GM04504 (cell line): ENCODE results near the gene PEAK1.
"Not testable (repeated sequence)": the region's sequence is repeated elsewhere in the genome, so short reads cannot be mapped to it uniquely, and the experiment has no call there.

Experiments used
- DNase-seq: peaks from one replicate; pipeline ENCODE4 v3.0.0-alpha.2; 2012; ENCODE audit warnings: low read depth

The PEAK1 gene

DNA sequence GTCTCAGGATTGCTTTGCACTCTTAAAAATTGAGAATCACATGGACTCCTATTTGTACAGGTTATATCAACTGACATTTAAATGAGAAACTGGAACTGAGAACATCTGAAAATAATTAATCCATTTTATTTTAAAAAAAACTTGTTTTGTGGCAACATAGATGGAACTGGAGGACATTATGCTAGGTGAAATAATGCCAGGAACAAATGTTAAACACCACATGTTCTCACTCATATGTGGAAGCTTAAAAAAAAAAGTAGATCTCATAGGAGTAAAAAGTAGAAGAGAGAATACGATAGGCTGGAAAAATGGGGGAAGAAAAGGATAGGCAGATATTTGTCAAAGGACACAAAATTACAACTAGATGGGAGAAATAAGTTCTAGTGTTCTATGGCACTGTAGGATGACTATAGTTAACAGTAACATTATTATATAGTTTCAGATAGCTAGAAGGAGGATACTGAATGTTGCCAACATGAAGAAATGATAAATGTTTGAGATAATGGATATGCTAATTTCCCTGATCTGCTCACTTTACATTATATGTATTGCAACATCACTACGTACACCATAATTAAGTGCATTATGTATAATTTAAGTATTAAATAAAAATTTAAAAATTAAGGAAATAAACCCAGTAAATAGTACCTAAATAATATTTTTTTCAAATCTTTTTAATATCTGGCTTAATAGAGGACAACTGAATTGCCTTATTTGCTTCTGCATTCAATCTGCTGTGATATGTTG lies 248.5 kb downstream of the PEAK1 start:
- no peak for DNase-seq

DNA sequence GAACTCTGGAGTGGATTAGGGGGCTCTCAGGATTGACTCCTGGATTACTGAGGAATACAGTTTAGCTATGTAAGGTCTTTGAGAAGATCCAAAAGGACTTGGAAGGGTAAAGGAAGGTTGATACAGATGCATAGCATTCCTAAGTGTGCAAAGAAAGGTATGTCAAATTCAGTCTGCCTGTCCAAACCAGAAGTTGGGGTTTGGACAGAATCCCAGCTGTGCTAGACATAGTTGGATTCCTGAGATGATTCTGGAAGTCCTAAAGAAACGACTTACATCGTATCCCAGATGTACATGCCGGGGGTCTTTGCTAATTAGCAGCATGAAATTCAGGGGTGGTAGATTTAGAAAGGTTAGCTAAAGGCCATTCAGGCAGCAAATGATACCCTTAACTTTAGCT lies 251.3 kb downstream of the PEAK1 start:
- DNase-seq, result no peak

DNA sequence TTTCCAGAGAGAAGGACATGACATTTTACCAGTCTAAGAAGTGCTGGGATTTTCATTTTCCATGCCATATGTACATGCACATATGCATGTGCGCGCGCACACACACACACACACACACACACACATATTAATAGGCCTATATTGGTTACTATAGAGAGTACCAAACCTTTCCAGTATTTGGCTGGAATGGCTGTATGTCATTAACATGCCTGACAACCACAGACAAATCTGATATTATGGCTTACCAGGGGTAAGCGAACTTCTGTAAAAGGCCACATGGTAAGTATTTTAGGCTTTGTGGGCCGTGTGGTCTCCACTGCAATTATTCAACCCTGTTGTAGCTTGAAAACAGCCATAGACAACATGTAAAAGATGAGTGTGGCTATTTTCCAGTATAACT lies 251.8 kb downstream of the PEAK1 start:
- DNase-seq, result no peak

DNA sequence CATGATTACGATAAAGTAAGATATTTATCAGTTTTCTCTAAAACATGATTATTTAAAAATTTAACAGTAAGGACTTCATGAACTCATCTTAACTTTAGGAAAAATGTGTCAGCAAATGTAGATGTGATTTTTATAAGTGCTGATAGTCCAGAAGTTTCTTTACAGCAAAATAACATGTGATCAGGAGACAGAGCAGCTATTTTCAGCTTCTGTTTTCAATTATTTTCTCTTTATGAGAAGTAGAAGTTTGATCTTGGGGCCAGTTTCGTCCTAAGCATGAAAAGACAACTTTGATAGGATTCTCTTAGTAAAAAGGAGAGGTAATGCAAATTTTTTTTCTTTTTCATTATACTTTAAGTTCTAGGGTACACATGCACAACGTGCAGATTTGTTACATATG lies 252.5 kb downstream of the PEAK1 start:
- no peak for DNase-seq

DNA sequence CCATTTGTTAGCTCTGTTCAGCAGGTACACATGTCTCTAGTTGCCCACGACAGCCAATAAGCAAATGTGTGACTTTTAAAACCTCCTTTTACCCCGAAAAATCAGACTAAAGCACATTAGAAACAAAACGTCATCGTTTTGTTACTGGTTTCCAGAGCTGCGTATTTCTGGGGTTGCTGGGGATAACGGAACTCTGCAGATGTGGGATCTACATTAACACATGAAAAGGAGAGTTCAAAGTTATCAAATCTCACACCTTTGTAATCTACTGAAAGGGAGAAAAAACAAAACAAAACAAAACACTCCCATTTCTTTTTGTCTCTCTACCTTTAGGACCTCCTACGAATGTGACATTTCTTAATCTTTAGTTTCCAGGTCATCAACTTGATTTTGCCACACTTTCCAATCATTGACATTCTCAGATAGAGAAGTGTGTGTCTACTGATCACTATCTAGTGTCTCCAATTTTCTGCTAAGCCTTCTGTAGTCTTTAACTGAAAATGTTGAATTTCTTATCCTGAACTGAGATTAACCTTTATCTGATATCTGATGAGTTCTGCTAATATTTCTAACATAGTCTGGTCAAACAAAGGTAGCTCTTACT lies 256.0 kb downstream of the PEAK1 start:
- DNase-seq, result no peak

DNA sequence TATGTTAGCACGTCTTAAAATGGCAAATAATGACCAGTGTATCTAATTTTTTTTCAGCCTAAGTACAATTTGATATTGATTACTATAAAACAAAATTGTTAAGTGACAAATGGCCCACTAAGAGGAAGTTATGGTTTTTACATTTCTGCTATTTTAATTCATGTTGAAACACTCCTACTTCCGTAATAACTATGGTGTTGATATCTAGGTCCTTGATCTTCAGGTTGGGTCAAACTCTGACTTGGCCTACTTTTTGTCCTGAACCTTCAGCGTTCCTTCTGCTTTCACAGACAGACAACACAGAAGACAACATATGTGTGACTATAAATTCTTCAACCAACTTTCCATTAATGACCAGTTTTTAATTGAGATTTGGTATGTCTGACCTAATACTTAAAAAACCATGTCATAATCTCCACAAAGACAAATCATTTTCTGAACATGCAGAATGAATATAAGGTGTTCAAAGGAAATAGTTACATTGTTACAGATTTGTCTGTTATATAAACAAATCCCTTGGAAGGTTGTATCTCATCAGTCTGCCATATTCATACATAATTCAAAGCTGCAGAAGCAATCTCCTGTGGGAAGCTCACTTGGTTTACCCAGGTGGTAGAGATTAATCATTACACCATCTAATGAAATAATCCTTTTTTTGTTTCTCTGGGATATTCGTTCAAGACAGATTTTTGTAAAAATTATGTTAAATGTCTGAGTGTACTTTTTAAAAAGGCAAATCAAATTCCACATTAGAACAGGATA lies 256.9 kb downstream of the PEAK1 start:
- no peak for DNase-seq

DNA sequence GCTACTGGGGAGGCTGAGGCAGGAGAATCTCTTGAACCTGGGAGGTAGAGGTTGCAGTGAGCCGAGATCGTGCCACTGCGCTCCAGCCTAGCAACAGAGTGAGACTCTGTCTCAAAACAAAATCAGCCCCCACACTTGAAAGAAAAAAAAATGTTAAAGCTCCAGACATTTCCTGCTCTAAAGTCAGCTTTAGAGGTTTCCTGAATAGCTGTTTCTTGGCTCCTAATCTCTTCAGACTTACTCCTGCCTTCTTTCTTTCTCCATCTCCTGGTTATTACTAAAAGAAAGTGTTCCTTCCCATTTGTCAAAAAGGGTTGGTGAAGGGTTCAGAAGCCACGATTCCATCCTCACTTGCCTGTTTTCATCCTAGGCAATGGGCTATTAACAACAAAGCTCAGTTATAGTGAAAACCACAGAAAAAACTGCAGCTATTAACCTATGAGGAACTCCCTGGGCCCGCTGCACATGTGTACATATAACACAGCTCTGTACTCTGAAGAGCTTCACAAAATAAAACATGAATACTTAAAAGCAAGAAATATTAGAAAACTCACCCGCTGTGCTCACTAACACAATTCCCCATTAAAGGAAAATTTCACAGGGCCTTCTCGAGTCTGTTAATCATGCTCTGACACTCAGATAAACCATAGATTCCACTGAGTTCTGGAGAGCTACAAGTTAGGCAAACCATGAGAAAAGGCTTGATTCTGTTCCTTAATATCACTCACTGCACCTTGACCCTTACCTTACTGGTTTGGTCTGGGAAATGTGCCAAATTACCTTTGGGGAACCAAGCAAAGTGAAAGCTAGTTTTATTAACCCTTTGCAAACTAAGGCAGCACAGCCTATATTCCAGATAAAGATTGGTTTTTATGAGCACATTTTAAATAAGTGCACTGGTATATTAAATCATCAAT lies 259.1 kb downstream of the PEAK1 start:
- DNase-seq, result no peak

DNA sequence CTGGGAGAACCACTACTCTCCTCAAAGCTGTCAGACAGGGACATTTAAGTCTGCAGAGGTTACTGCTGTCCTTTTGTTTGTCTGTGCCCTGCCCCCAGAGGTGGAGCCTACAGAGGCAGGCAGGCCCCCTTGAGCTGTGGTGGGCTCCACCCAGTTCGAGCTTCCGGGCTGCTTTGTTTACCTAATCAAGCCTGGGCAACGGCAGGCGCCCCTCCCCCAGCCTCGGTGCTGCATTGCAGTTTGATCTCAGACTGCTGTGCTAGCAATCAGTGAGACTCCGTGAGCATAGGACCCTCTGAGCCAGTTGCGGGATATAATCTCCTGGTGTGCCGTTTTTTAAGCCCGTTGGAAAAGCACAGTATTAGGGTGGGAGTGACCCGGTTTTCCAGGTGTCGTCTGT lies 263.9 kb downstream of the PEAK1 start:
- DNase-seq, result not testable (repeated sequence)

DNA sequence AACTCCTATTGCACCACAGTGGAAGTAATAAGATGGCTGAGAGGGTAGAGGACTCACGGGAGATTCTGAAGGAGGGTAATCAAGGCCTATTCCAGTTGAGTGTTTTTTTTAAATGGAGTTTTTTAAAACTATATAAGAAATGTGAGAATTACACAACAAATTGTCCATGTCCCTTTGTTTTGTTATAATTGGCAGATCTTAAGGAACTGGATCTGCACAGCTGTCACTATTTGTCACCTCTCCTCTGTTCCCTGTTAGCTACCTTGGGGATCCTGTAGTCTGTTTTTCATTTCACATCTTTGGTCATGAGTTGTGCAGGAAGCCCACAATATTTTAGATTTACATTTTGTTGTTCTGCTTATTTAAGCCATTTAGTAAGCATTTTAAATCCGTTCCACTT lies 271.7 kb downstream of the PEAK1 start:
- no peak for DNase-seq

DNA sequence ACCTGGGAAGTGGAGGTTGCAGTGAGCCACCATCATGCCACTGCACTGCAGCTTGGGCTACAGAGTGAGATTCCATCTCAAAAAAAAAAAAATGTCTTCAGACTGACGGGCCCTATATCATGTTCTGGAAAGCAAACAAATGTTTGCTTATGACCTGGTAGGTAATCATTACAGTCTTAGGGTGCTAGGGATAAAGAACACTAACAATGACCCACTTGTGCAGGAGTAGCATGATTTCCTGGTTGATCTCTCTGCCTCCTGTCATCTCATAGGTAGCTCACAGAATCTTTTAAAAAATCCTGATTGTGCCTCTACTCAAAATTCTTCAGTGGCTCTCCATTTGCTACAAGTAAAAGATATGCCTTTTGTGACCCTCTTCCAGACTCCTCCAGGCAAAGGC lies 274.5 kb downstream of the PEAK1 start:
- DNase-seq, result no peak

DNA sequence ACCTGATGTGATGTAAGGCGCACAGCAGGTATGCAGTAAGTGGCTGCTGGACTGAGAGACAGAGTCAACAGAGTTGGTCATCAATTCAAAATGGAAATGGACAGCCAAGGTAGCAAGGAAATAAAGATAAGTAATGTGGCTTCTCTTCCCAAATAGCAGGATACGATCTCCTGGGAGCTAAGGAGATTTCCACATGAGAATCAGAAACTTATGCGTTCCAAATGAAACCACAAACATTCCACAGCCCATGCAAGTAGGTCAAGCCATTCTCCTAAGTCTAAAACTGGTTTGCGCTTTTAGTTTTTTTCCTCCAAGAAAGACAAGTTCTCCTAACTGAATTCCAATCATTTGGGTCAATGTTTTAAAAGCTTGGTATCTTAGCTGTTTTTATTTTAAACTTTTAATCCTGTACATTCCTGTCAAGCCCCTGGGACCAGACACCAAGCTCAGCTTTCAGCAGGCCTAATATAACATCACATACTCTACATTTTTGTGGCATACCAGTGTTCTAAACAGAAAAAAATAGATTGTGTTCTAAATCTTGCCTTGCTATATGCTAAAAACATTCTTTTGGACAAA lies 275.3 kb downstream of the PEAK1 start:
- peak; percentile 90 for DNase-seq

DNA sequence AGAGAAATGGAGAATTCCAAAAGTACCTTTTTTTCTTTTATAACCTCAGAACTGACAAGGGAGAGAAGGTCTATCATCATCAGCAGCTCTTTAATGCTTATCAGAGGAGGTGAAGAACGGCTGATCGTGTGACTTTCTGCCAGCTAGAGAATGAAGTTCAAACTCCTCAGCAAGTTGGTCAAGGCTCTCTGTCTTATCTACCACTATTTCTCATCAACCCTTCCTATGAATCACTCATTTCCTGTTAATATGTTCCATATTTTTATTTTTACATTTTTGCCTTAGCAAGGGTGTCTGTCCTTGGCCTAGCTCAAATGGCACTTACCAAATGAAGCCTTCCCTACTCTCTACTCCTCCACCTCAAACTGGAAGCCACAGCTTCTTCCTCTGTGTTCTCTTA lies 275.9 kb downstream of the PEAK1 start:
- peak; percentile 10 for DNase-seq

DNA sequence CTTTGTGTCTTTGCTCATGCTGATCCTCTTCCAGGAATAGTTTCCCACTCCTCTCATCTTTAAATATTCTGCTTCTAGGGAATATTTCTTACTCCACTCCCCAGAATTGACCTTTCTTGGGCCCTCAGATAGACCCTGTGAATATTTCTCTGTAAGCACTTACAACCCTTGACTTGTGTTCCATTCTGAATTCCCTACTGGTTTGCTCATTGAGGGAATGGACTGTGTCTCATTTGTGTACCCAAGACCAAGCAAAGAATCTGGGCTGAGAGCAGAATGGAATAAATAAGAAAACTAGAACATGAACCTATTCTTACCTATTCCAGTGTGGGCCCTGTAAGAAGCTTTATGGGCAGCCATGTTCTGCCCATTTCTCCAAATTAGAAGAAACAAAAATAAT lies 276.3 kb downstream of the PEAK1 start:
- DNase-seq, result no peak

DNA sequence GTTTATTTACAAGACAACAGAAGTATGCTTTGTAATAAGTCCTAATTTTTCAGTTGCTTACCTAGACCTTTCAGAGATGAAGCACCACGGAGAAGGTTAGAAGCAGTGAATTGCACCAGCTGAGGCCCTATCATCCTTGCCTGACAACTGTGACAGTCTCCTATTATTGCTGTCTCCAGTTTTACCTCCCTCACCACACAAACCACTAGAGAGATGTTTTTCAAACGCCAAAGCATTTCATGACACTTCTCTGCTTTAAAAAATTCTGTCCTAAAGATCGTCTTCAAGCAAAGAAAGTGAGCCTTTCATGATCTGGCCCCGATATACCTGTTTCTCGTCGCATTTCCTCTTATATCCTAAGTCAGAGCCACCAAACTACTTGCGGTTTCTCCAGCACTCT lies 276.7 kb downstream of the PEAK1 start:
- DNase-seq, result no peak

DNA sequence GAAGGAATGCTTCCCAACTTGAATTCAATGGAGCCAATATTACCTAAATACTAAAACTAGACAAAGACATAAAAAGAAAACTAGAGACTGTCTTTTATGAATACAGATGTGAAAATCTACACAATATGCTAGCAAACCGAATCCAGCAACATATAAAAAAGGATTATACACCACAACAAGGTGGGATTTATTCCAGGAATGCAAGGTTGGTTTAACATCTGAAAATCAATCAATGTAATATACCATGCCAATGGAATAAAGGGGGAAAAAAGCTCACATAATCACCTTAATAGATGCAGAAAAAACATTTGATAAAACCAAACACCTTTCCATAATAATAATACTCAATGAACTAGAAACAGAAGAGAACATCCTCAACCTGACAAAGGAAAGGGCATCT lies 279.7 kb downstream of the PEAK1 start:
- no peak for DNase-seq

DNA sequence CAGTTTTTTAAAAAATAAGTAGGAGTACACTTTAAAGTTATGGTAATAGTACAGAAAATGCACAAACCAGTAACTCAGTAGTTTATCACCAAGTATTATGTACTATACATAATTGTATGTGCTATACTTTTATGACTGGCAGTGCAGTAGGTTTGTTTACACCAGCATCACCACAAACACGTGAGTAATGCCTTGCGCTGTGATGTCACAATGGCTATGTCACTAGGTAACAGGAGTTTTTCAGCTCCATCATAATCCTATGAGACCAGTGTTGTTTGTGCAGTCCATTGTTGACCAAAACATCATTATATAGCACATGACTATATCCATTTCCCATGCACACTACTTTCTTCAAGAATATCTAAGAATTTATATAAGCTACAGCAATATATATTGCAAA lies 280.6 kb downstream of the PEAK1 start:
- DNase-seq, result no peak

DNA sequence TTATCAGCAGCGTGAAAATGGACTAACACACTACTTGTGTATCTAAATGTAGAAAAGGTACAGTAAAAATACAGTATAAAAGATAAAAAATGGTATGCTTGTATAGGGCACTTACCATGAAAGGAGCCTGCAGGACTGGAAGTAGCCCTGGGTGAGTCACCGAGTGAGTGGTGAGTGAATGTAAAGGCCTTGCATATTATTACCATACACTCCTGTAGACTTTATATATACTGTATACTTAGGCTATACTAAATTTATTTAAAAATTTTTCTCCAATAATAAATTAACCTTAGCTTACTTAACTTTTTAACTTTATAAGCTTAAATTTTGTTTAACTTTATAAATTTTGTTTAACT lies 281.8 kb downstream of the PEAK1 start:
- DNase-seq, result no peak

DNA sequence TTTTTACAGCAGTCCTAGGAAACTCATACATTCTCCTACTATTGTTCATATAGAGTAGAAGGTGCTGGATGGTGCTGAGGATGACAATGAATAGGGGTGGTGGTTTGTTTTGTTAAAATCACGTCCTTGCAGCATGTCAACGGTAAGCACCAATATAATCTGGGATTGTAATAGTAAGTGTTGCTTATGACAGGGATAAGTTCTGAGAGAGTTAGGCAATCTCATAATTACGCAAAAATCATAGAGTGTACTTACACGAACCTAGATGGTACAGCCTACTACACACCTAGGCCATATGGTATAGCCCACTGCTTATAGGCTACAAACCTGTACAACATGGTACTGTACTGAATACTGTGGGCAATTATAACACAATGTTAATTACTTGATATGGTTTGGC lies 284.7 kb downstream of the PEAK1 start:
- DNase-seq, result no peak

DNA sequence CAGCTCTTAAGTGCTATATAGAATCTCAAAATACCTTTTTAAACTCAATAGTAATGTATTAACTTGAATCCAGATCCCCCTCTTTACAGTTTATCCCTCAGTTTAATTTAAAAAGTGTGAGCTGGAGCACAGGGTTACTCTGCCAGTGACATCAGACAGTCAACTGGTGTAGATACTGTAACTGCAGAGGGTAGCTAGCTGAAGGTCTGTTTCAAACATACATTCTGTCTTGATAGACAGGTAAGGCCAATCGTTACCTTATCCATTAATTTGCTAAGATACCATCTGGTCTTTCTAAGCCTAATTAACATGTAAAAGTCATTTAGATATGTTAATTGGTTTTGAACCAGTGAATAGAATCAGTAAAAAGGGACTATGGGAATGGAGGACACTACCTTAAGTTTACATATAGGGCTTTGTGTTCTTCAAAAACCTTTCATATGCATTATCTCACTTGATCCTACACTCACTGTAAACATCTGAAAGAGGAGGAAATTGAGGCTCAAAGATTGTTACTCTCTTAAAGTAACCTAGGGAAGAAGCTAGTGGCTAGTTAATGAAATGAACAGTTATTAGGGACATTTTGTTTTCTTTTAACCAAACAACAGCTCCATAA lies 289.5 kb downstream of the PEAK1 start:
- DNase-seq, result no peak

DNA sequence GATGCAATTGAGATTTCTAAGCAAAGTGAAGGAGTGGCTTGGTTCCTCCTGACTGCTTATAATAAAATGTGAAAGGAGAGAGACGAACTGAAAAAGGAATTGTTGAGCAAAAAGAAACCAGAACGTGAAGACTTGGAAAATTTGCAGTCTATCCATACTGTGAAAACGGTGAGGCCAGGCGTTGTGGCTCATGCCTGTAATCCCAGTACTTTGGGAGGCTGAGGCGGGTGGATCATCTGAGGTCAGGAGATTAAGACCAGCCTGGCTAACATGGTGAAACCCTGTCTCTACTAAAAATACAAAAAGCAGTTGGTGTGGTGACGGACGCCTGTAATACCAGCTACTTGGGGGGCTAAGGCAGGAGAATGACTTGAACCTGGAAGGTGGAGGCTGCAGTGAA lies 292.3 kb downstream of the PEAK1 start:
- no peak for DNase-seq

DNA sequence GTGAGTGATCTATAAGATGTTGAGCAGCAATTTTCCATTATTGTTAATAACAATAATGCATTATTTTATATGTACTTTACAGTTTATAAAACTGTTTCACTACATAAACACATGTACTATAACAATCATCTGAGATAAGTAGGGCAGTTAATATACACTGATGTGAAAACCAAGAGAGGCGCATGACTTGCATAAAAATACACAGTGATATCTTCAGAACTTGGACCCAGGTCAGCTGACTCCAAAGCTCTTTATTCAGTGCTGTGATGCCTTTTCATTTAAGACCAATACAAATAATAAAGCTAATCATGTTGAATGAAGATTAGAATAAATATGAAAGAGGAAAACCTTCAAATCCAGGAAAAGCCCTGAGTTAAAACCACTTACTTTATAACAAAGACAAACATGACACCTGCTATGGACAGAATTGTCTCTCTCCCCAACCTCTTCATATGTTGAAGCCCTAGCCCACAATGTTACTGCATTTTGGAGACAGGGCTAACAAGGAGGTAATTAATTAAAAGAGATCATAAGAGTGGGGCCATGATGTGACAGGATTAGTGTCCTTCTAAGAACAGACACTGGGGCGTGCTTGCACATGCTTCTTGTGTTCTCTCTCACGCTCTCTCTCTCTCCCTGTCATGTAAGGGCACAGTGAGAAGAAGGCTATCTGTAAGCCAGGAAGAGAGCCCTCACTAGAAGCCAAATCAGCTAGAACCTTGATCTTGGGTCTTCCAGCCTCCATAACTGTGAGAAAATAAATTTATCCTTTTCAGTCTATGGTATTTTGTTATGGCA lies 293.2 kb downstream of the PEAK1 start:
- DNase-seq, result no peak
